Glomerular visceral epithelial cell (primary cell): Measurements from ENCODE around the gene CANX.

Experiments used
- DNase-seq: peaks from one replicate; pipeline ENCODE4 v3.0.0-alpha.2; 2016; ENCODE audit errors: extremely low spot score

CANX gene

DNA sequence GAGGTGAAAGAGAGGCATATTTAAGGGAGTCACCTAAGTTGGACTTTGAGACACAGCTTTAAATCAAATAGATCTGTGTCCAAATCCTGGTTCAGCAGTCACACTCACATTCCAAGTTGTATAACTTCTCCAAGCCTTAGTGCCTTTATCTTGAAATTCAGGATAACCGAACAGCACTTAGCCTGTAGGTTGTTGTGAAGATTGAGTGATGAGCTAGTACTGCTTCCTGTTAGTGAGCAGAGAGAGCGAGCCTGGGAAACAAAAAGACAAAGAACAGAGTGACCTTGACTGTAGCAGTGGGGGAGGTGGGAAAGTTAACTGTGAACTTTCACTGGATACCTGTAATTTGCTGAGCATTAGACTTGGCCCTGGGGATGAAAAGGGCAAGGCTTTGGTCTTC lies 56.3 kb downstream of the CANX start:
- DNase-seq = no peak

DNA sequence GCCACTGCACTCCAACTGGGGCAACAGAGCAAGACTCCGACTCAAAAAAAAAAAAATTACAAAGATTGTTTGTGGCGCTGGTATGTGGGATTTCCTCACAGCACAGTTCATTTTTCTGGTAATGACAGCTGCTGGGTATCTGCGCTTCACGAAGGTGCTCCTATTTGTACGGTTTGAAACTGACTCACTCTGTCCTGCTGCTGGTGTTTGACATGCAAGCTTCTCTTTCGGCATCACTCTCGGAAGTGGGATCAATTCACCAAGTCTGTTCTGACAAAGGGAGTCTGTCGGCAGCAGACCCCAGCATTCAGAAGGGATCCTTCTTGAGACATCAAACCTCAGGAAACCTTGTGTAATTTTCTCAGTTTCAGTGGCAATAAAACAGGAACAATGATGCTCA lies 60.2 kb downstream of the CANX start:
- DNase-seq = no peak

DNA sequence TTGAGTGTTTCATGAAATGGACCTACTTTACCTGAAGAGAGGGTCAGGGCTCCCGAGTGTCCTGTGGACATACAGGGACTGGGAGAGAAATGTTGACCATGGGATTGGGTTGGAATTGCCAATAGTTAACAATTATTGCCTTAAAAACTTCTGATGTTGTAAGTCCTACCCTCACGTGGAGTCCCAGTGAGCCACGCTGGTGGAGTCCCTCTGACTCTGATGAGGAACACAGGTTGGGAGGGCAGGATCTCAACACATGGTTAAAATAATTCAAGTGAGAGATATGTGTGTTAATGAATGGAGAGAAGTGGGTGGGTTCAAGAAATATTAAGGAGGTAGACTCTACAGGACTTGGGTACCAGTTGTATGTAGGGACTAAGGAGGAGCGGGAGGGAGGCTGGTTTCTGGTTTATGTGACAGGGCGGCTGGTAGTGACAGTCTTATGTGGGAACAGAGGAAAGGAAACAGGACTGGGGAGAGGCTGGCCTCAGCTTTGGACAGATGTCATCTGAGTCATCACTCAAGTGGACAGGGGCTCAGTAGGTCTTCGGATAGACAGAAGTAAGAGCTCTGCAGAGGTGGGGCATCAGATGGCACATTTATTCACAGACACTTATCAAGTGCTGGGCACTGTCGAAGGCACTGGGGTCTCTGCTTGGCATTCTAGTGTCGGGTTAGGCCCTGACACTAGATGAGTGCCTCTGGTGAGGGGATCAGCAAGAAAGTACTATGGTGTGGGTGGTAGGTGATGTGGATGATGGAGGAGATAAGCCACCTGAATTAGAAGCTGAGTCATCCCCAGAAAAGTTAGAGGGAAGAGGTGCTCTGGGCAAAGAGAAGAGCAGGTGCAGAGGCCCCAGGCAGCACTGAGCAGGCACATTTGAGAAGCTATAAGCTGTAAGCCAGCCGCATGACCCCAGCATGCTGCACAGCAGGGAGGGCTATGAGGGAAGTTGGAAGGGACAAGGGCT lies 61.1 kb downstream of the CANX start:
- no peak for DNase-seq

DNA sequence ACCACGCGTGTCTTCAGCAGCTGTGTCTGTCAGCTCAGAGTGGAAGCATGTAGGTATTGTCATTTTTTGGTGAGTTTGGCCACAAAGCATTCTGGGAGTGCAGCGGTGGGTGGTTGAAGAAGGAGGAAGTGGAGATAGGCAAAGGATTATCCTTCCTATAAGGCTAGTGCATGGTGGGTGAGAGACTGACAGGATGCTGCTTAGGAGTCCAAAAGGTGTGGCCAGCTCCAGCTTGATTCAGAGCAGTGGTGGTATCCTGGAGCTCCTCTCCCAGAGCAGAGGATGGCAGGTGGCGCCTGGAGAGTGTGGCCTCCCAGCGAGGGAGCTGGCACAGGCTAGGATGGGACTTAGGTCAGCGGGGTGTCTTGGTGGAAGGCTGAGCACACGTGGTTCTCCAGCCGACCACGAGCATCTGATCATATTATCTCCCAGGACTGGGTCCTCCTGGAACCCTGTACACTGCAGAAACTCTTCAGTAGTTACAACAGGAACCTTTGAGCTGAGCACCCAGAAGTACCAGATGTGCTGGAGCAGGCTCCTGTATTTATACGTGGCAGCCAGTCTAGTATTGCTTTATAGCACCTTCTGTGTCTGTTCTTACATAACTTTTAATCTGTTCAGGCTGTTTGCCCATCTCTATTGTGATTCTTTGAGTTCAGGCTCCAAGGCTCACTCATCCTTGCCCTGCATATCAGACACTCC lies 63.5 kb downstream of the CANX start:
- DNase-seq = peak; percentile 57

DNA sequence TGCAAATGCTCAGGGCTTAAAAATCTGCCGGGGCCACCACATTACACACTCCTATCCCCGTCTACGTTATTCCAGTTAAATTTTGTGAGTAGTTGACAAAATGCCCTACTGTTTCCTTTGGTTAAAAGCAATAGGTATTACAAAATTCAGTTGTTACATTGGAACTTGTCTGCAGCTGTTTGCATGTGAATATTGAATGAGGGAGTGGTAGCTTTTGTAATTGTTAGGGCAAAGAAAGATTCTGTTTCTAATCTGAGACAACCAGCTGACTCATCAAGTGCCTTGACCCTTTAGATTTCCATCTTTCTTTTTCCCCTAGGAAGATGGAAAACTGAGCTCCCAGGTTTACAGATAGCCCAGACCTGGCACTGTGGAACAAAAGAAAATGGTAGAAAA lies 64.0 kb downstream of the CANX start:
- no peak for DNase-seq

DNA sequence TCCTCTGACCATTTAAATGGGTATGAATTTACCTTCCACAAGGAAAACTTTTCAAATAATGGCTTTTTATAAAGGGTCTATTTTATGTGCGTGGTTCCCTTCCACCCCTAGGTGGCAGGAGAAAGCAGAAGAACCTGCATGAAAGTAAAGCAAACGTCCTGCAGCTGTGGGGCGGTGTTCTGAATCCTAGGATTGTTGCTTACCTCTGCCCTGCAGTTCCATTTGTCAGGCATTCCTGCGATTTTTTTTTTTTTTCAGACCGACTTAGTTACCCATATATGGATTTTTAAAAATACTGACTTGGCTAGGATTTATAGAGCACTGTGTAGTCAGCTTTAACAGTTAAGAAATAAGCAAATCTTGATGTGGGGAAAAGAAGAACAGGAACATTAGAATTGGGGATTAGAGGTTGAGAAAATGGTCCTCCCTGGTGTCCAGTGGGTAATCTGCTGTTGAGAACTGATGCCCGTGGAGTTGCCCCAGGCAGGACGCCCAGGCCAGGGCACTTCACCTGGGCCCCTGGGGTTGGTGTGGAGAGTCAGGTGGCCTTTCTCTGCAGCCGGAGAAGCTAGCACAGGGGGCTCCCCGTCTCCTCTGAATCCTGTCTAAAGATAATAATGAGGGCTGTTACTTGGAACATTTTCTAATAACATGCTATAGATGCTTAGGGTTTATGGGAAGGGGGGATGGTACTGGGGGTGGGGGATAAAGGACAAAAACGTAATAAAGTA lies 64.6 kb downstream of the CANX start:
- DNase-seq = peak; percentile 81

DNA sequence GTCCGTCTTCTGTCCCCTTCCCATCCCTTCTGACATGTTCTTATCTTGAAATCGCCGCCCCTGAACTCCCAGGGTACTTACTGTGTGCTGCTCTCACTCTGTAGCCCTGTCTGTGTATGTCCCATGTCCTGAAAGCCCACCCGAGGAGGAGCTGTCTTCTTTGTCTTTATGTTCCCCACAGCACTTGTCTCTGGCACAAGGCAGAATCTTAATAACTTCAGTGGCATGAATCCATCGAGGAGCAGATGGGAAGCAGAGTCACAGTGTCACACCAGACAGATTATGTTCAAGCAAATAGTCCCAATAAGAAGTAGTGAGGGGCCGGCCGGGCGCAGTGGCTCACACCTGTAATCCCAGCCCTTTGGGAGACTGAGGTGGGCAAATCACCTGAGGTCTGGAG lies 65.3 kb downstream of the CANX start:
- no peak for DNase-seq

DNA sequence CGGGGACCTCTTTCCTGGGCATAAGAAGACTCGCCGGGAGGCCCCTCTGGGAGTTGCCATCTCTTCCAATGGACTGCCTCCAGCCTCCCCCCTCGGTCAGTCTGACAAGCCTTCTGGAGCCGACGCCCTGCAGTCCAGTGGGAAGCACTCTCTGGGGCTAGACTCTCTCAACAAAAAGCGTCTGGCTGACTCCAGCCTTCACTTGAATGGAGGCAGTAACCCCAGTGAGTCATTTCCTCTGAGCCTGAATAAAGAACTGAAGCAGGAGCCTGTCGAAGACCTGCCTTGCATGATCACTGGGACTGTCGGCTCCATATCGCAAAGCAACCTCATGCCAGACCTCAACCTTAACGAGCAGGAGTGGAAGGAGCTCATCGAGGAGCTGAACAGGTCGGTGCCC lies 66.6 kb downstream of the CANX start:
- DNase-seq = peak; percentile 84

DNA sequence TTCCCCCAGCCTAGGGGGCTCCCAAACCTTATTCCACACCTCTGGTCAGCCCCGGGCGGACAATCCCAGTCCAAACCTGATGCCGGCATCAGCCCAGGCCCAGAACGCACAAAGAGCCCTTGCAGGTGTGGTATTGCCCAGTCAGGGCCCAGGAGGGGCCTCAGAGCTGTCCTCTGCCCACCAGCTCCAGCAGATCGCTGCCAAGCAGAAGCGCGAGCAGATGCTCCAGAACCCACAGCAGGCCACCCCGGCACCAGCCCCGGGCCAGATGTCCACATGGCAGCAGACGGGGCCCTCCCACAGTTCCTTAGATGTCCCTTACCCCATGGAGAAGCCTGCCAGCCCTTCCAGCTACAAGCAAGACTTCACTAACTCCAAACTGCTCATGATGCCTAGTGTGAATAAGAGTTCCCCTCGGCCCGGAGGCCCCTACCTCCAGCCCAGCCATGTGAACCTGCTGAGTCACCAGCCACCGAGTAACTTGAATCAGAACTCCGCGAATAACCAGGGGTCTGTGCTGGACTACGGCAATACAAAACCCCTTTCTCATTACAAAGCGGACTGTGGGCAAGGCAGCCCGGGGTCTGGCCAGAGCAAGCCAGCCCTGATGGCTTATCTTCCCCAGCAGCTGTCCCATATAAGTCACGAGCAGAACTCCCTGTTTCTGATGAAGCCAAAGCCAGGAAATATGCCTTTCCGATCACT lies 67.4 kb downstream of the CANX start:
- peak; percentile 75 for DNase-seq

DNA sequence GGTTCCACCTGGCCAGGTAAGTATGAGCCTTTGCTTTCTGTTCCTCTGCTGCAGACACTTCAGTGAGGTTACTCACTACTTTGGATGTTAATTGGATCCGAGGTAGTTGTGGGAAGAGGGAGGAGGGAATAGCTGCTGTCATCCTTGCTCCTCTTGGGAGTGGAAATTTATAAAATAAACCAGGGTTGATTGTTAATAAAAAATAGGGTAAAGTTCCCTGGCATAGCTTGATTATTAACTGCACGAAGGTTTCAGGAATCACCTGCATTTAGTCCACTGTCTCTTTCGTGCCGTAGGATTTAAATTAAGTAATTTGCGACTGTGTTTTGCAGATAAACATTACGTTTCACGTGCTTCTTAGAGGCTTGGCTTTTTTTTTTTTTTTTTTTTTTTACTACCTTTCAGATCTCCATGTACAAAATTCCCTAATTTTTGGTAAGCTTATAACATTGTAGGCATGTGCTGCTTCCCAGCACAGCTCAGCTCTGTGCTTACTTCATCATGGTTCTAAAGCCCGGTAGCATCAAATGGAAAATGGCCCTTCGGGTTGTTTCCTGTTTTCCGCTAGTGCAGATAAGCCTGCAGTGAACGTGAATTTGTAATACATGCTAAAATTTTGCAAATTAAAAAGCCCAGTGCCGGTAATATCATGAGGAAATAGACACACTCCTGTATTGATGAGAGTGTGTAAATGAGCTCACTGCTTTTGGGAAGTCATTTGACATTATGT lies 68.1 kb downstream of the CANX start:
- DNase-seq = peak; percentile 39

DNA sequence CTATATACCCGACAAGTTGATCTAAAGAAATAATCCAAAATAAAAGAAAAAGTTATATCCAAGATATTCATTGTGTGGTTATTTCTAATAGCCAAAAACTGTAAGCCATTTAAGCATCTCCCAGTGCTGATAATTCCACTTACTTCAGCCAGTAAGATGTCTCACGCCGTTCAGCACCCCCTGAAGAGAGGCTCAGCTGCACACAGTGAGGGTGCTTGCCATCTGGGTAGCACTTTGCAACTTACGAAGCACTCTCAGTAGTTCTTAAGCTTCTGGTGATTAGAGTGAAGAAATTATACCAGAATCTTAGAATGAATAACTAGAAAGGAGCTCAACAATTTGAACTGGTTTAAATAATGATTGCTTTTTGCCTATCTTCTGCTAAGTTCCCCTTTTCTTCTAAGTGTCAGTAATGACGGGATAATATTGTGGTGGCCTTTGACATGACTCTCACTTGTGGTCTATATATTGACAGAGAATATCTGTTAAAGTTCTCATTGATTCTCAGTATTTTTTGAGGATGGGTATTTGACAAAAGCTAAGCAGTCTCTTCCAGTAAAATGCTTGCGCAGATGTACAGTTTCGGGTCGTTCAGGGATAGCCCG lies 68.8 kb downstream of the CANX start:
- no peak for DNase-seq

DNA sequence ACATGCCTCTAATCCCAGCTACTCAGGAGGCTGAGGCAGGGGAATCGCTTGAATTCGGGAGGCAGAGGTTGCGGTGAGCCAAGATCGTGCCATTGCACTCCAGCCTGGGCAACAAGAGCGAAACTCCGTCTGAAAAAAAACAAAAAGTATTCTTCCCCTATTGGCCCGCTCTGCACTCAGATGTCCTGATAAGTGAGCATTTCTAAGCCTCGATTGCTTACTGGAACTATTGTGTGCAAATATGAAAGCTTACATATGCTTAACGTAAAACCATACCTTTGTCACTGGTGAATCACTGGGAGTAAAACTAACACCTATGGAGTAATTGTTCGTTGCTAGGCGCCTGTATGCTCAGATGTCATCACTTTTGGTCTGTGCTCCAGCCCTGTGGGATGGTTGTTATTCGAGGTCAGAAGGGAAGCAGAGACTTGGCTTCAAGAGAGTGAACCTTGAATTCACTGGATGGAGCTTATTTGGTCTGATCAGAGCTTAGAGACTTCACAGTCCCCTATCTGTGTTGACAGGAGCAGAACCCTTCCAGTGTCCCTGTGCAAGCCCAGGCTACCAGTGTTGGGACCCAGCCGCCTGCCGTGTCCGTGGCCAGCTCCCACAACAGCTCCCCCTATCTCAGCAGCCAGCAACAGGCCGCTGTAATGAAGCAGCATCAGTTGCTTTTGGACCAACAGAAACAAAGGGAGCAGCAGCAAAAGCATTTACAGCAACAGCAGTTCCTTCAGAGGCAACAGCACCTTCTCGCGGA lies 69.7 kb downstream of the CANX start:
- DNase-seq = no peak

DNA sequence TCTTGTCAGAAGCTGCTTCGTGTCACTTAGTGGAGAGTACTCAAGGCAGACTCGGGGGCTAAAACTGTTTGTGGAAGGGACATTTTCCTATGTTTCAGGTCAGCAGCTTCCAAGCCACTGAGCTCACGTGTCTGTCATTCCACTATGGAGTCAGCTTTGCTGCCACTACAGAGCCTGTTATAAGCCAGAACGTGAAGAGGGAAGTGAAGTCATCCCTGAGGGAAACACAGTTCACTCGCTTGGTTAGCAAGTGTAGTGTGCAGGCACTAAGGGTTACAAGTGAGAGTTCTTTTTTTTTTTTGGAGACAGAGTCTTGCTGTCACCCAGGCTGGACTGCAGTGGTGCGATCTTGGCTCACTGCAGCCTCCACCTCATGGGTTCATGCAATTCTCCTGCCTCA lies 70.5 kb downstream of the CANX start:
- DNase-seq = no peak

DNA sequence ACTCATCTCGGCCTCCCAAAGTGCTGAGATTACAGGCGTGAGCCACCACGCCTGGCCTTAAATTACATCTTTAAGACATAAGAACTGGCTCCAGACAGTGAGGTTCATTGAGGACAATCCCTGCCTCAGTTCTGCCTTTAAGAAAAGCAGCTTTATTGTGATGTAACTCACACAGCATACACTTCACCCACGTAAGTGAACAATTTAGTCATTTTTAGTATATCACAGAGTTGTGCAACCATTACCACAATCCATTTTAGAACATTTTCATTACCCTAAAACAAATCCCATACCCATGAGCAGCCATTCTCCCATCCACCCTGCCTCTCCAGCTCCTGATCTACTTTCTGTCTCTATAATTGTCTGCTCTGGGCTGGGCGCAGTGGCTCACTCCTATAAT lies 71.0 kb downstream of the CANX start:
- no peak for DNase-seq

DNA sequence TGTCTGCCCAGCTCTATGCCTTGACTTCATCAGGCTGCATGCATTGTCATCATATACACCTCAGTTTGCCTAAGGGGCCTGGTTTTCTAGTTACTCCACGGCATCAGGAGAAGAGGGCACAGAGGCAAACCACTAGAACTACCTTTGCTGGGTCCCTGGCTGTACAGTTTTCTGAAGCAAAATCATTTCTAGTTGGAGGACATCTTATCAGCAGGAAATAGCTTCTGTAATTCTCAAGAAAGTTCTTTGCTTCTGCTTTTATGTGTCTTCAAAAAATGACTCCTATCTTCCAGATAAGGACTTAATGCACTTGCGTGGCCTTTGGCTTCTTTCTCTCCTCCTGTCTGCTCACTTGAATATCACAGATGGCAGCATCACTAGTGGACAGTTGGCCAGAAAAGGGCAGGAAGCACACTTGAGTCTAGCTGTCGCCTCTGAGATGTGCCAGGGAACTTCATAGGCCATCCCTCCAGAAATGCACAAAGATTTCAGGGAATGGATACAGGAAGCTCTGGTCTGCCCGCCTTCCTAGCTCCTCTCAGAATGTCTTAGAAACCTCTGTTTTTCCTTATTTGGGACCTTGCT lies 72.6 kb downstream of the CANX start:
- DNase-seq = no peak

DNA sequence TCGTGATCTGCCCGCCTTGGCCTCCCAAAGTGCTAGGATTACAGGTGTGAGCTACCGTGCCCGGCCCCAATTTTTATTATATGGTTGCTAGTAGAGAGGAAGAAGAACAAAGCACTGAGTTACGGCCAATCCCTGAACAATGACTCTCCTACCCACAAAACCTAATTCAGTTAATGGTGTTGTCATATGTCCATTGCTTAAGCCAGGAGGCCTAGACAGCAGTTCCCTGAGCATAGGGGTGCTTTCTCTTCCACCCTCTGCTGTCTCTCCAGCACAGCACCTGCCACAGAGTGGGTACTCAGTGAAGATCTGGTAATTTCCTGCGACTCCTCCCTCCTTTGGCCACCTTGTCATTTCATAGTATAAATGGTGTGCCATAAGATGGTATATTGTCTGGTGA lies 73.6 kb downstream of the CANX start:
- DNase-seq = no peak

DNA sequence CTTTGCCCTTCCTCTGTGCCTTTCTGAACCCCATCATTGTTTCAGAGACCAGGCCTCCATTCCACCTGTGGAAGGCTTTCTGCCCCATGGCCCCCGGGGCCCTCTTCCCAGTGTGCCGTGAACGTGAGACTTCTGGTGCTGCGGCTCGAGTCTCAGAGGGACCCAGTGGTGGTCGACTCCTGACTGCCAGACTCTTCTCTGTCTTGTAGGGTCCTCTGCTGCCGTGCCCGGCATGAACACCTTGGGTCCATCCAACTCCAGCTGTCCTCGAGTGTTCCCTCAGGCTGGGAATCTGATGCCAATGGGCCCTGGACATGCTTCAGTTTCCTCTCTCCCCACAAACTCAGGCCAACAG lies 74.9 kb downstream of the CANX start:
- DNase-seq = no peak

DNA sequence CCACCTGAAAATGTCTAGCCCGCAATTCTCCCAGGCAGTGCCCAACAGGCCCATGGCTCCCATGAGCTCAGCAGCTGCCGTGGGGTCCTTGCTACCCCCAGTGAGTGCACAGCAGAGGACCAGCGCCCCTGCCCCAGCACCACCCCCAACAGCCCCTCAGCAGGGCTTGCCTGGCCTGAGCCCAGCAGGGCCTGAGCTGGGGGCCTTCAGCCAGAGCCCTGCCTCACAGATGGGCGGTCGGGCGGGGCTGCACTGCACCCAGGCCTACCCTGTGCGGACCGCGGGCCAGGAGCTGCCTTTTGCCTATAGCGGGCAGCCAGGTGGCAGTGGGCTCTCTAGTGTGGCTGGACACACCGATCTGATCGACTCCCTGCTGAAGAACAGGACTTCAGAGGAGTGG lies 75.7 kb downstream of the CANX start:
- no peak for DNase-seq

DNA sequence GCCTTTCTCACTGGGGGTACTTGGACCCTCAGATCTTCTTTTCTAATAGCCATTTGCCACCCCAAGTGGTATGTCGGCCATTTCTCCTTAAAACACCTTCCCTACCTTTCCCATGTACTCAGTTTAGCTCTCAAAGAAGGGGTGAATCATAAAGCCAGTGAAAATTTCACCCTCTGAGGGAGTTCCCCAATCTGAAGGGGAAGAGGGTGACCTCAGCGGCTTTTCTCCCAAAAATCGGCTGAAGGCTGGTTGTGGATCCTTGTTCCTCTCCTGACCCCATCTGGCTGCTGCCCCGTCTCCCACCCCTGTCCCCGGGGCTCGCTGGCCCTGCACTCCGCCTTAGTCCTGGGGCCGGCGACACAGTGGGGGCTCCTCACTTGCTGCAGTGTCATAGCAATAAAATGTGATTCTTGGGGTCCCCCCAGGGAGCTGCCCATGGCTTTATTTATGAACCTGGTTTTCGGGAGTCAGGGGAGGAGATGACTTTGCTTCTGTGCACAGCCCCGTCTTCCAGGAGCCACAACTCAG lies 77.7 kb downstream of the CANX start:
- no peak for DNase-seq
